ENCODE results near the gene TIMM22. TPM values are rescaled to one million over a fixed set of nuclear protein-coding genes. Genes with fewer than 3 reads are reported as not detected.
"Not testable (repeated sequence)": the region's sequence is repeated elsewhere in the genome, so short reads cannot be mapped to it uniquely, and the experiment has no call there.

Gene TIMM22
- total RNA-seq, 1 experiment from 2014 or later = 13.6 TPM

GRCh38 chr17:971861-972260 lies 25.1 kb upstream of the TIMM22 start:
- not testable (repeated sequence) for DNase-seq (ENCODE audit: low read depth)

GRCh38 chr17:973053-973452 lies 23.9 kb upstream of the TIMM22 start:
- DNase-seq (ENCODE audit: low read depth) = no peak

- not testable (repeated sequence) for DNase-seq (ENCODE audit: low read depth)
Observed at GRCh38 chr17:974778-975177, 22.2 kb upstream of the TIMM22 start.

- peak; percentile 48 for DNase-seq (ENCODE audit: low read depth)
Observed at GRCh38 chr17:975371-975915, 21.5 kb upstream of the TIMM22 start.

GRCh38 chr17:976312-976711 lies 20.6 kb upstream of the TIMM22 start:
- no peak for DNase-seq (ENCODE audit: low read depth)

GRCh38 chr17:977166-977565 lies 19.8 kb upstream of the TIMM22 start:
- no peak for DNase-seq (ENCODE audit: low read depth)

GRCh38 chr17:978103-979093 lies 18.5 kb upstream of the TIMM22 start:
- DNase-seq (ENCODE audit: low read depth) = no peak

GRCh38 chr17:979212-979538 lies 17.8 kb upstream of the TIMM22 start:
- peak; percentile 28 for DNase-seq (ENCODE audit: low read depth)

- peak; percentile 57 for DNase-seq (ENCODE audit: low read depth)
Observed at GRCh38 chr17:979539-980405, 17.2 kb upstream of the TIMM22 start, which contains the start of gene NXN. Gene NXN (minus strand): TSS chr17:979776.

GRCh38 chr17:980406-981291 lies 16.3 kb upstream of the TIMM22 start:
- DNase-seq (ENCODE audit: low read depth) = peak; percentile 79

- no peak for DNase-seq (ENCODE audit: low read depth)
Observed at GRCh38 chr17:981292-981658, 15.7 kb upstream of the TIMM22 start.

DNA sequence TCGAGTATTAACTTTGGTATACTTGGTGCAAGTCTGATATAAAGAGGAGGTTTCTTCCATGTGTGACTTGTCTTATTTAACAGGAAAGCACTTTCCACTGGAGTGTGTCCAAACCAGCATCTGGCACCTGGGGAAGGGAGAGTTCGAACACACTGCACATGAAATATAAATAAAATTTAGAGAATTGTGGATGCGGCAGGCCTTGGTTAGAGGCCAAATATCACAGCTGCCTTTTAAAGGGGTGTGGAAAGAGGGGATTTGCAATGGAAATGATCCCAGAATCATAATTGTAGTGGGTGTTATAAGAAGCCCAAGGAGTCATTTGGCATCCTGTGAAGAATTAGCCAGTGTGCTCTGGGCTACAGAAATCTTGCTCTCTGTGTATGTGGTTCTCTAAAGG lies 13.0 kb upstream of the TIMM22 start:
- DNase-seq (ENCODE audit: low read depth) = no peak

- DNase-seq (ENCODE audit: low read depth) = no peak
Observed at GRCh38 chr17:986322-986929, 10.5 kb upstream of the TIMM22 start.

- DNase-seq (ENCODE audit: low read depth) = no peak
Observed at GRCh38 chr17:987931-988330, 9.0 kb upstream of the TIMM22 start.

GRCh38 chr17:988561-988960 lies 8.4 kb upstream of the TIMM22 start:
- DNase-seq (ENCODE audit: low read depth) = no peak

DNA sequence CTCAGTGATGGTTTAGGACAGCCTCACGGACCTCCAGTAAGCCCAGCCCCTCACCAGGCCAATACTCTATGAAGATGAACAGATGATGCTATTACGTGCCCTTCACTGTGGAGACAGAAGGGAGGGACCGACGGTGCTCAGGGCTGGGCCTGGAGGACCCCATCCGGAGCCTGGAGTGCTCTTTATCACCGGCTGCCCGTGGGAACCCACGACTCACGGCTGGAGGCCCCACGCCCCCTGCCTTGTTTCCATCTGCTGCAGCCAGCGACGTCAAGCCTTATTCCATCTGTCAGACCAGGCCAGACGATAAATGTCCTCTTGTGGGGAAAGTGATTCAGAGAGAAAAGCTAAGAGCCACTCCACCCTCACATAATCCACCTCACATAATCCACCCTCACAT lies 4.0 kb upstream of the TIMM22 start:
- DNase-seq (ENCODE audit: low read depth) = no peak

DNA sequence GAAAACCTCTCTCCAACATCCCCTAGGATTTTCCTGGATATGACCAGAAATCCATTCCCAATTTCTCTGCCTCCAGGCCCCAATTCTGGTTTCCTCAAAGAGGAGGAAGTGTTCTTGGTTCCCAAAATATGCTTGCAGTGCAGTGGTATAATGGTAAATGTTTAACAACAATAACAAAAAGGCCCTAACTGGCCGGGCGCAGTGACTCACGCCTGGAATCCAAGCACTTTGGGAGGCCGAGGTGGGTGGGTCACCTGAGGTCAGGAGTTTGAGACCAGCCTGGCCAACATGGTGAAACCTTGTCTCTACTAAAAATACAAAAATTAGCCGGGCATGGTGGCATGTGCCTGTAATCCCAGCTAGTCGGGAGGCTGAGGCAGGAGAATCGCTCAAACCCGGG lies 1.6 kb upstream of the TIMM22 start:
- DNase-seq (ENCODE audit: low read depth) = not testable (repeated sequence)

- no peak for DNase-seq (ENCODE audit: low read depth)
Observed at GRCh38 chr17:998111-998510, 1.2 kb downstream of the TIMM22 start.

DNA sequence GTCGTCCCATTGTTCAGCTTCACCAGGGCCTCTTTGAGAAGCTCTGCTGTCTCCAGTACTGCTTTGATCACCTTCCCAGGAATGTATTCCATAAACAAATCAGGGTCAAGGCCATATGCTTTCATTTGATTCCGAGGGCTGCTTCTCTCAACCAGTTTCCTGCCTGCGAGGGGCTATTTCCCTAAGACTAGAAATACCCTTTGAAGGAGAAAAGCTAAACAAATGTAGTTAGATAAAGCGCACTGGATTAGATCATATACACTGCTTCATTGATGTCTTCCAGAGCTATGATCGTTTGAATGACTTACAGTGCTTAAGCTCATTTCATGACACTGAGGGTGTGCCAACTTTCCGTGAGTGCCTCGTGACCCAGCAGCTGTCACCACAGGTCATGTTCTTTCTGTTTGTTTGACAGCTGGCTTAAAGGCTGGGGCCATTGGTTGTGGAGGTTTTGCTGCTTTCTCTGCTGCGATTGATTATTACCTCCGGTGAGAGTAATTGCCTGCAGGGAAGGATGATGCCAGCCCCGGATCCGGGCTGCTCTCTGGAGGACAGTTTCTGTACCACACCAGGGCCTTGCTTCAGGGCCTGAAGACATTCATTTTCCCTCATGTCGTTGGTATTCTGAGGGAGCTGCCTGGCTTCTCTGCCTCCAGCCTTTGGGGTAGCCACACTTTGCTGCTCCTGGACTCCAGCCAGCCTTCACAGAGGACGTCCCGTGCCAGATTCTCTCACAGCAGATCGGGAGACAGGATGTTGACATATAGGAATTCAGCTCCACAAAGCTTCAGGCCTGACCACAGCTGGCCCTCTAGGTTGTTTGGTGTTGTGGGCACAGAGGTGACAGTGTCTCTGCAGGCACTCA lies 3.9 kb downstream of the TIMM22 start:
- DNase-seq (ENCODE audit: low read depth) = peak; percentile 81
